DOHH2 (cell line): ENCODE results near the gene PCGF3.

Source experiments
- H3F3A ChIP-seq: fragments of 200-600 bp; sonication (generic), shearing (Covaris generic); 2 replicates; pipeline ENCODE4 v1.6.0; 2016; ENCODE audit warnings: antibody characterized with exemption, mild to moderate bottlenecking; ENCODE audit not compliant: control insufficient read depth, insufficient read depth
- H3K27ac ChIP-seq: fragments of 200-600 bp; sonication (generic); 2 replicates; pipeline ENCODE4 v1.5.1; 2014; ENCODE audit warnings: low read depth, mild to moderate bottlenecking, low read length, moderate library complexity
- H3K27me3 ChIP-seq: fragments of 200-600 bp; sonication (generic); 2 replicates; pipeline ENCODE4 v1.6.1; 2014; ENCODE audit warnings: mild to moderate bottlenecking, low read length, mixed read lengths; ENCODE audit not compliant: control insufficient read depth
- H3K36me3 ChIP-seq: fragments of 200-600 bp; sonication (generic); 2 replicates; pipeline ENCODE4 v1.6.1; 2014; ENCODE audit warnings: mild to moderate bottlenecking, low read length, moderate library complexity, mixed read lengths; ENCODE audit not compliant: control insufficient read depth
- H3K4me1 ChIP-seq: fragments of 200-600 bp; sonication (generic); 2 replicates; pipeline ENCODE4 v1.6.1; 2014; ENCODE audit warnings: mild to moderate bottlenecking, low read length, mixed read lengths; ENCODE audit not compliant: control insufficient read depth
- H3K4me2 ChIP-seq: fragments of 200-600 bp; sonication (generic); 2 replicates; pipeline ENCODE4 v1.6.0; 2014; ENCODE audit warnings: mild to moderate bottlenecking, low read length, moderate library complexity
- H3K4me3 ChIP-seq: fragments of 200-600 bp; sonication (generic); 2 replicates; pipeline ENCODE4 v1.5.1; 2014; ENCODE audit warnings: mild to moderate bottlenecking, low read length, mixed read lengths
- H3K79me2 ChIP-seq: fragments of 200-600 bp; sonication (generic); 2 replicates; pipeline ENCODE4 v1.6.1; 2014; ENCODE audit warnings: mild to moderate bottlenecking, low read length, mixed read lengths; ENCODE audit not compliant: control insufficient read depth
- H3K9me2 ChIP-seq: fragments of 200-600 bp; sonication (generic); replicated peaks from 2 replicates; pipeline ENCODE4 v1.6.1; 2014; ENCODE audit warnings: mild to moderate bottlenecking, low read length, mixed read lengths; ENCODE audit not compliant: control insufficient read depth
- H3K9me3 ChIP-seq: fragments of 200-600 bp; sonication (generic); 2 replicates; pipeline ENCODE4 v1.6.1; 2014; ENCODE audit warnings: antibody characterized with exemption, low read length, mixed read lengths; ENCODE audit not compliant: control insufficient read depth, insufficient read depth
- H4K20me1 ChIP-seq: fragments of 200-600 bp; sonication (generic); 2 replicates; pipeline ENCODE4 v1.6.0; 2014; ENCODE audit warnings: low read depth, mild to moderate bottlenecking, antibody characterized with exemption, low read length, moderate library complexity; ENCODE audit not compliant: control insufficient read depth, insufficient read depth
- EZH2phosphoT487 ChIP-seq: fragments of 200-600 bp; sonication (generic); IDR thresholded peaks from 2 replicates; pipeline ENCODE4 v1.6.1; 2017; ENCODE audit warnings: borderline replicate concordance, mild to moderate bottlenecking, antibody characterized with exemption, low read length, moderate library complexity, mixed read lengths
- TF ChIP-seq, protein P1 (sequence below): fragments of 200-600 bp; sonication (generic); IDR thresholded peaks from one replicate; pipeline ENCODE4 v1.5.1; 2014; ENCODE audit warnings: antibody characterized with exemption, mild to moderate bottlenecking, low read depth, low read length; ENCODE audit not compliant: poor library complexity, severe bottlenecking

Gene PCGF3

DNA sequence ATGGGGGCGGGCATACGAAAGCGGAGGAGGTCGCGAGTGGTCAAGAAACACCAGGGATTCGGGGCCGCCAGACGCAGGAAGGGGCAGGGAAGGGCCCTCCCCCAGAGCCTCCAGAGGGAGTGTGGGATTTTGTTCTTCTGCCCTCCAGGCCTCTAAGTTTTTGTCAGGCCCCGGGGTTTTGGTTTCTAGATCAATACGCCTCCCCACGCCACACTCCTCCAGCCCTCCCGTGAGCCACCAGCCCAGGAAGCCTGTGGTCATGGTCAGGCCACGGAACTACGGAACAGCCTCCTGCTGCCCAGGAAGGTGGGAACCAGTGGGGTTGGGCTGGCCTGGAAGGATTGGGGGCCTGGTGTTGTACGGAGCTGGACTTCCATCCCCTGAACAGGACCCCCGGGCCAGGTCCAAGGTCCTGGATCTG is 81.9 kb downstream of the PCGF3 start:
- no peak for TF ChIP-seq EZH2phosphoT487
- TF ChIP-seq, protein P1, sequence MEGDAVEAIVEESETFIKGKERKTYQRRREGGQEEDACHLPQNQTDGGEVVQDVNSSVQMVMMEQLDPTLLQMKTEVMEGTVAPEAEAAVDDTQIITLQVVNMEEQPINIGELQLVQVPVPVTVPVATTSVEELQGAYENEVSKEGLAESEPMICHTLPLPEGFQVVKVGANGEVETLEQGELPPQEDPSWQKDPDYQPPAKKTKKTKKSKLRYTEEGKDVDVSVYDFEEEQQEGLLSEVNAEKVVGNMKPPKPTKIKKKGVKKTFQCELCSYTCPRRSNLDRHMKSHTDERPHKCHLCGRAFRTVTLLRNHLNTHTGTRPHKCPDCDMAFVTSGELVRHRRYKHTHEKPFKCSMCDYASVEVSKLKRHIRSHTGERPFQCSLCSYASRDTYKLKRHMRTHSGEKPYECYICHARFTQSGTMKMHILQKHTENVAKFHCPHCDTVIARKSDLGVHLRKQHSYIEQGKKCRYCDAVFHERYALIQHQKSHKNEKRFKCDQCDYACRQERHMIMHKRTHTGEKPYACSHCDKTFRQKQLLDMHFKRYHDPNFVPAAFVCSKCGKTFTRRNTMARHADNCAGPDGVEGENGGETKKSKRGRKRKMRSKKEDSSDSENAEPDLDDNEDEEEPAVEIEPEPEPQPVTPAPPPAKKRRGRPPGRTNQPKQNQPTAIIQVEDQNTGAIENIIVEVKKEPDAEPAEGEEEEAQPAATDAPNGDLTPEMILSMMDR = no peak
- Histone ChIP-seq H3K4me1 (peaks cover 32% of the 10 kb centered on the region), H3K27ac (no peak overlapping the region), H3K27me3 (no peaks in the 10 kb centered on the region), H3K9me2 (no peaks in the 10 kb centered on the region), H3K4me2 (no peak overlapping the region), H4K20me1 (no peaks in the 10 kb centered on the region), H3K4me3 (no peak overlapping the region), H3K79me2 (no peaks in the 10 kb centered on the region), H3F3A (no peaks in the 10 kb centered on the region), H3K9me3 (no peaks in the 10 kb centered on the region), H3K36me3 (no peaks in the 10 kb centered on the region)

DNA sequence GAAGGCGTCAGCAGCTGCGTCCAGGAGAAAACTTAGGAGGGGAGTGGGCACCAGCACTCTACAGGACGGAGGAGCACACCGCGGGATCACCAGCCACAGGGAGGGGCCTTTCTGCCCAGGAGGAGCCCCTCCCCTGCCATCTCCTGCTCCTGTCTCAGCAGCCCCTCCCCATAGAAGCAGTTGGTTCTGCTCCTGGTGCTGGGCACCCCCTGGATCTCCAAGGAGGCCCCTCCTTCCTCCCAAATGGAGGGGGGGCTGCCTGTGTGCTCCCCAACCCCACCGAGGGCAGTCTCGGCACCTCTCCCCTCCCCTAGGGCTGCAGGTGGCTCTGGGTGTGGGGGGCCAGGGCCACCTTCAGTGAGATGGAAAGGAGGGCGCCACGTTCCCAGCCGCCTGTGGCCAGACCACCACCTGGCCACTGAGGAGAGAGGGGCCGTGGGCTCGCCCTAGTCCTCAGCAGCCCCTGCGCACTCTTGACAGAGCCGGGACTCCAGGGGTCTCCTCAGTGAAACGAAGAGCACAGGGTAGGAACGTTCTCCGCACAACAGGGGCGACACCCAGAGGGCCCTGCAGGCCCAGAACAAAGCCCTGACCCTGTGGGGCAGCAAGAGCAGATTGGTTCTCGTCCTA is 82.5 kb downstream of the PCGF3 start:
- no peak overlapping the region for H3K4me3 ChIP-seq
- no peak overlapping the region for H3K4me2 ChIP-seq
- peaks cover 32% of the 10 kb centered on the region for H3K4me1 ChIP-seq
- TF ChIP-seq, protein P1 = no peak
- no peak for TF ChIP-seq EZH2phosphoT487
- no peaks in the 10 kb centered on the region for H3K27me3 ChIP-seq
- H3K9me3 ChIP-seq = no peaks in the 10 kb centered on the region
- H4K20me1 ChIP-seq = no peaks in the 10 kb centered on the region
- H3K27ac ChIP-seq = no peak overlapping the region
- no peaks in the 10 kb centered on the region for H3K9me2 ChIP-seq
- H3K36me3 ChIP-seq = no peaks in the 10 kb centered on the region
- no peaks in the 10 kb centered on the region for H3K79me2 ChIP-seq
- H3F3A ChIP-seq = peaks cover 2% of the 10 kb centered on the region; the same call in 1 of the 2 replicates

DNA sequence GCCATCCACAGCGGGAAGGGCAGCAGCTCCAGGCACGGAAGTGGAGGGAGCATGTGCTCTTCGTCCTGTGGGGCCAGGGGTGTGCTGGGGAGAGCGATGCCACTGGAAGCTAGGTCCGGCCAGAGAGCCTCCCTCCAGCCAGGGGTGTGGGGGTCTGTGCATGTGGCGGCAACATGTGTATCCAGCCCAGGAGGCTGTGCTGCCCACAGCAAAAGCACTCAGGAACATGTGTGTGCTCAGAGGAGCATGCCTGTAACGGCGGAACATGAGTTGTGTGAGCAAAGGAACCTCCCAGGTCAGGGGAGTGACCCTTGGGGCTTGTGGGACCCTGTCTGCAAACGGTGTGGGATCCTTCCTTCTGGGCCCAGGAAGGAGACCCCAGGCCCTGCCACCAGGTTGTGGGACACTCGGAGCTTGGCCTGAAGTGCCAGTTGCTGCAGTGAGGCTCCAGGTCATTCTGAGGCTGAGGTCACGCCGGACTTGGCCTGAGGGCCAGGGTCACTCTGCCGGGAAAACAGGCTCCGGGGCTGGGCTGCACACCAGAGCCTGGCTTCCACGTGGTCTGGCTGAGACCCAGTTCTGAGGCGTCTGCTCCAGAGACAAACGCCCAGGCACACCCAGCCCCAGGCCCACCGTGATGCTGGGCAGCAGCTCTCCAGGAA is 83.1 kb downstream of the PCGF3 start:
- H3K36me3 ChIP-seq = no peaks in the 10 kb centered on the region
- H3K4me2 ChIP-seq = no peak overlapping the region
- H3K4me3 ChIP-seq = no peak overlapping the region
- H3F3A ChIP-seq = peaks cover 9% of the 10 kb centered on the region
- TF ChIP-seq, protein P1 = no peak
- TF ChIP-seq EZH2phosphoT487 = no peak
- no peaks in the 10 kb centered on the region for H3K9me2 ChIP-seq
- H3K27ac ChIP-seq = no peak overlapping the region
- peaks cover 32% of the 10 kb centered on the region for H3K4me1 ChIP-seq
- no peaks in the 10 kb centered on the region for H3K9me3 ChIP-seq
- H3K79me2 ChIP-seq = no peaks in the 10 kb centered on the region
- H4K20me1 ChIP-seq = no peaks in the 10 kb centered on the region
- no peaks in the 10 kb centered on the region for H3K27me3 ChIP-seq
